ENCODE data around the gene PTPRM.

DNA sequence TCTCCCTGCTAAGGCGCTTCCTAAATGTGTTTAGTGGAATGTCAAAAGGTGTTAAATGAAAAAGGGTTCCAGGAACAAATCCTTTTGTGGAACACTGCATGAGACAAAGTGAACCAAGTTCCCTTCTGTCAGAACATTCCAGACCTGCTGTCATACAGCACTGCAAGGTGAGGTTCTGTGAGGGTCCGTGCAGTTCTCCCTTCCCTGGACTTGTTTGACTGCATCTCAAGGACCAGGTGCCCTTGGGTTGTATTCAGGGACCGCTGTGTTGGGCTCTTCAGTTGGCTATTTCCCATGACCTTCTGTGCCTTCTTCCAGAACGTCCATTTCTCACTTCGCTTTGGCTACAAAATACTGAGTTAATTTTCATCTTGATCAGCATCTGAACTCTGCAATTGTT is 328.2 kb downstream of the PTPRM start:
- TF ChIP-seq, protein P1, sequence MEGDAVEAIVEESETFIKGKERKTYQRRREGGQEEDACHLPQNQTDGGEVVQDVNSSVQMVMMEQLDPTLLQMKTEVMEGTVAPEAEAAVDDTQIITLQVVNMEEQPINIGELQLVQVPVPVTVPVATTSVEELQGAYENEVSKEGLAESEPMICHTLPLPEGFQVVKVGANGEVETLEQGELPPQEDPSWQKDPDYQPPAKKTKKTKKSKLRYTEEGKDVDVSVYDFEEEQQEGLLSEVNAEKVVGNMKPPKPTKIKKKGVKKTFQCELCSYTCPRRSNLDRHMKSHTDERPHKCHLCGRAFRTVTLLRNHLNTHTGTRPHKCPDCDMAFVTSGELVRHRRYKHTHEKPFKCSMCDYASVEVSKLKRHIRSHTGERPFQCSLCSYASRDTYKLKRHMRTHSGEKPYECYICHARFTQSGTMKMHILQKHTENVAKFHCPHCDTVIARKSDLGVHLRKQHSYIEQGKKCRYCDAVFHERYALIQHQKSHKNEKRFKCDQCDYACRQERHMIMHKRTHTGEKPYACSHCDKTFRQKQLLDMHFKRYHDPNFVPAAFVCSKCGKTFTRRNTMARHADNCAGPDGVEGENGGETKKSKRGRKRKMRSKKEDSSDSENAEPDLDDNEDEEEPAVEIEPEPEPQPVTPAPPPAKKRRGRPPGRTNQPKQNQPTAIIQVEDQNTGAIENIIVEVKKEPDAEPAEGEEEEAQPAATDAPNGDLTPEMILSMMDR (IDR thresholded peaks at IDR 0.05; ENCODE audit: extremely low read depth in 1 of 2, insufficient read depth in 1 of 2, low read depth in 1 of 2, low read length in 2 of 2): no peak
- TF ChIP-seq EZH2 (IDR thresholded peaks at IDR 0.05; ENCODE audit: borderline replicate concordance, low read depth, low read length, severe bottlenecking): no peak
- TF ChIP-seq POLR2A (IDR thresholded peaks at IDR 0.05; ENCODE audit: low read depth, low read length): no peak

All from endothelial cell of umbilical vein (primary cell).